Body of pancreas (tissue), 4 donors: Measurements from ENCODE around the gene TRAPPC12. TPM values are rescaled to one million over a fixed set of nuclear protein-coding genes. Genes with fewer than 3 reads are reported as not detected.

Source experiments
- ATAC-seq: fragments of 150-250 bp; one replicate; pipeline ENCODE4 v1.9.1; 2016
- DNase-seq, 4 donors: peaks; one replicate each; pipeline ENCODE4 v3.0.0-alpha.2; 2019
- H3K27ac ChIP-seq, 4 donors: fragments of 200-600 bp; sonication (generic); 1 replicate in 3 of 4; 2 replicates in 1 of 4; pipeline versions ENCODE4 v1.5.1 to v1.6.1; 2016 to 2019; ENCODE audit warnings: mild to moderate bottlenecking in 1 of 4, mixed read lengths in 1 of 4, moderate library complexity in 1 of 4
- H3K27me3 ChIP-seq, 2 donors: fragments of 200-600 bp; sonication (generic); one replicate each; pipeline ENCODE4 v1.6.0; 2016; ENCODE audit warnings: mild to moderate bottlenecking in 1 of 2
- H3K36me3 ChIP-seq, 2 donors: fragments of 200-600 bp; sonication (generic); replicated peaks in 1 of 2; 2 replicates each; pipeline ENCODE4 v1.5.1; 2016; ENCODE audit warnings: low read depth in 2 of 2; ENCODE audit not compliant: insufficient read depth in 1 of 2
- H3K4me1 ChIP-seq: fragments of 200-600 bp; sonication (generic); one replicate; pipeline ENCODE4 v1.6.0; 2016
- H3K4me3 ChIP-seq, 2 donors: fragments of 200-600 bp; sonication (generic); 1 replicate in 1 of 2; 2 replicates in 1 of 2; pipeline ENCODE4 v1.5.1; 2016 to 2019
- H3K9me3 ChIP-seq, 3 donors: fragments of 200-600 bp; sonication (generic); 1 replicate in 2 of 3; 2 replicates in 1 of 3; pipeline ENCODE4 v1.5.1; 2016
- CTCF ChIP-seq, 7 experiments: fragments of 450-650 bp in 4 of 7; fragments of 200-600 bp in 3 of 7; sonication (generic) in 3 of 7; IDR thresholded peaks; one replicate each; pipeline ENCODE4 v1.5.1; 2016 to 2019; ENCODE audit warnings: antibody characterized with exemption in 7 of 7
- POLR2A ChIP-seq, 3 donors: fragments of 450-650 bp; IDR thresholded peaks; one replicate each; pipeline ENCODE4 v1.6.1; 2016; ENCODE audit warnings: antibody characterized with exemption in 3 of 3, mild to moderate bottlenecking in 2 of 3
- WGBS, 2 donors: methylation state at CpG; one replicate each; pipeline ENCODE4 v1.1.5; 2017; 5-methylcytosine and 5-hydroxymethylcytosine counted together
- intact Hi-C: fragments of 100-400 bp; cut with DNase I; formaldehyde crosslinking; loops from one replicate; pipeline ENCODE4 v1.15.1; 2023
- total RNA-seq, 2 donors: library from RNA; depleted of rRNA; stranded (reverse); fragments of >200 nt; gene quantifications; one replicate each; pipeline ENCODE4 v1.1.0, GENCODE V29; 2016

TRAPPC12 gene
- total RNA-seq, 2 donors from 2014 or later = 43.1 to 134 TPM

GRCh38 chr2:3435445-3435844 lies 56.0 kb downstream of the TRAPPC12 start:
- ATAC-seq (no peak), DNase-seq (no peak)
- no peak overlapping the region for H3K27ac ChIP-seq
- no peak for TF ChIP-seq POLR2A (IDR thresholded peaks at IDR 0.05)
- no peak for TF ChIP-seq CTCF (IDR thresholded peaks at IDR 0.05)
- intact Hi-C loops = no loop called here
- 78 to 80% methylated on average over 5 of the region's 5 CpGs for WGBS, 2 donors
- H3K9me3 ChIP-seq = no peaks in the 10 kb centered on the region
- H3K4me3 ChIP-seq = no peak overlapping the region
- H3K36me3 ChIP-seq = peaks cover 3 to 4% of the 10 kb centered on the region in 2 donors
- H3K27me3 ChIP-seq = no peaks in the 10 kb centered on the region
- peaks cover 3% of the 10 kb centered on the region for H3K4me1 ChIP-seq

GRCh38 chr2:3440477-3440876 lies 61.0 kb downstream of the TRAPPC12 start:
- Histone ChIP-seq H3K27me3 (no peaks in the 10 kb centered on the region), H3K4me3 (no peak overlapping the region), H3K9me3 (no peaks in the 10 kb centered on the region), H3K27ac (peak overlapping the region in 3 of 4 donors; percentile 9 to 65 (median 55)), H3K36me3 (peaks cover 0 to 13% of the 10 kb centered on the region in 2 donors), H3K4me1 (peaks cover 9% of the 10 kb centered on the region)
- ATAC-seq (peak; percentile 72), DNase-seq (no peak)
- WGBS, 2 donors = 23 to 30% methylated on average over 2 of the region's 2 CpGs
- no peak for TF ChIP-seq POLR2A (IDR thresholded peaks at IDR 0.05)
- TF ChIP-seq CTCF (IDR thresholded peaks at IDR 0.05) = no peak
- intact Hi-C loops = no loop called here

GRCh38 chr2:3441465-3441864 lies 62.0 kb downstream of the TRAPPC12 start:
- no peak for ATAC-seq
- H3K4me3 ChIP-seq = no peak overlapping the region
- peaks cover 0 to 21% of the 10 kb centered on the region in 2 donors for H3K36me3 ChIP-seq
- no peak for DNase-seq
- no peak overlapping the region for H3K27ac ChIP-seq
- H3K9me3 ChIP-seq = no peaks in the 10 kb centered on the region
- peaks cover 9% of the 10 kb centered on the region for H3K4me1 ChIP-seq
- no peaks in the 10 kb centered on the region for H3K27me3 ChIP-seq
- TF ChIP-seq POLR2A (IDR thresholded peaks at IDR 0.05) (no peak), CTCF (IDR thresholded peaks at IDR 0.05) (no peak)
- intact Hi-C loops = no loop called here

- DNase-seq (no peak), ATAC-seq (no peak)
- Histone ChIP-seq H3K36me3 (peaks cover 0 to 23% of the 10 kb centered on the region in 2 donors), H3K9me3 (no peaks in the 10 kb centered on the region), H3K27me3 (no peaks in the 10 kb centered on the region), H3K4me3 (no peak overlapping the region), H3K4me1 (peaks cover 9% of the 10 kb centered on the region), H3K27ac (no peak overlapping the region)
- intact Hi-C loops = no loop called here
- 91 to 92% methylated on average over 6 of the region's 6 CpGs for WGBS, 2 donors
- no peak for TF ChIP-seq CTCF (IDR thresholded peaks at IDR 0.05)
- no peak for TF ChIP-seq POLR2A (IDR thresholded peaks at IDR 0.05)
Measured at GRCh38 chr2:3442185-3442584, 62.7 kb downstream of the TRAPPC12 start.

GRCh38 chr2:3443083-3443482 lies 63.6 kb downstream of the TRAPPC12 start:
- DNase-seq (no peak), ATAC-seq (no peak)
- H3K4me3 ChIP-seq = no peak overlapping the region
- intact Hi-C loops = no loop called here
- no peaks in the 10 kb centered on the region for H3K27me3 ChIP-seq
- H3K27ac ChIP-seq = no peak overlapping the region
- peaks cover 0 to 23% of the 10 kb centered on the region in 2 donors for H3K36me3 ChIP-seq
- peaks cover 9% of the 10 kb centered on the region for H3K4me1 ChIP-seq
- TF ChIP-seq POLR2A (IDR thresholded peaks at IDR 0.05) (no peak), CTCF (IDR thresholded peaks at IDR 0.05) (no peak)
- no peaks in the 10 kb centered on the region for H3K9me3 ChIP-seq
- 91 to 96% methylated on average over 11 of the region's 11 CpGs for WGBS, 2 donors
